Liver (tissue), 3 donors: Measurements from ENCODE around the gene FMOD.

Source experiments
- CTCF ChIP-seq: fragments of 150-350 bp; IDR thresholded peaks from 2 replicates; pipeline ENCODE4 v1.5.1; 2017; ENCODE audit warnings: improper control_type of control experiment, low read depth, low read length; ENCODE audit not compliant: missing input control
- GABPA ChIP-seq, 2 donors: IDR thresholded peaks in 1 of 2; conservative IDR thresholded peaks in 1 of 2; 2 replicates each; pipeline ENCODE4 v1.6.1; 2016; ENCODE audit warnings: antibody characterized with exemption in 2 of 2, mild to moderate bottlenecking in 1 of 2, moderate library complexity in 1 of 2
- RAD21 ChIP-seq, 2 donors: IDR thresholded peaks; 2 replicates each; pipeline ENCODE4 v1.6.1; 2016; ENCODE audit warnings: antibody characterized with exemption in 2 of 2, mild to moderate bottlenecking in 2 of 2
- RXRA ChIP-seq, 2 donors: IDR thresholded peaks; 2 replicates each; pipeline ENCODE4 v1.6.1; 2017 to 2018; ENCODE audit warnings: antibody characterized with exemption in 2 of 2, mild to moderate bottlenecking in 1 of 2
- SP1 ChIP-seq: IDR thresholded peaks from 2 replicates; pipeline ENCODE4 v1.6.1; 2018; ENCODE audit warnings: antibody characterized with exemption, mild to moderate bottlenecking
- TAF1 ChIP-seq: conservative IDR thresholded peaks from 2 replicates; pipeline ENCODE4 v1.6.1; 2016; ENCODE audit warnings: antibody characterized with exemption, mild to moderate bottlenecking
- YY1 ChIP-seq: IDR thresholded peaks from 2 replicates; pipeline ENCODE4 v1.6.1; 2016; ENCODE audit warnings: antibody characterized with exemption, mild to moderate bottlenecking
- donor health status: healthy.
- donor health status: healthy.

- no peak for TF ChIP-seq GABPA (IDR thresholded peaks at IDR 0.05 in 1 of 2, conservative IDR thresholded peaks at IDR 0.05 in 1 of 2)
- no peak for TF ChIP-seq CTCF
- TF ChIP-seq RXRA (IDR thresholded peaks at IDR 0.05), result no peak
- TF ChIP-seq YY1, result no peak
- TF ChIP-seq SP1, result no peak
- TF ChIP-seq TAF1, result no peak
- TF ChIP-seq RAD21 (IDR thresholded peaks at IDR 0.05), result no peak
These were observed 42.5 kb downstream of the FMOD start for GRCh38 chr1:203308328-203308922.
